ENCODE data around the gene FGFR2.
"Not testable (repeated sequence)": the region's sequence is repeated elsewhere in the genome, so short reads cannot be mapped to it uniquely, and the experiment has no call there.

Gene FGFR2

DNA sequence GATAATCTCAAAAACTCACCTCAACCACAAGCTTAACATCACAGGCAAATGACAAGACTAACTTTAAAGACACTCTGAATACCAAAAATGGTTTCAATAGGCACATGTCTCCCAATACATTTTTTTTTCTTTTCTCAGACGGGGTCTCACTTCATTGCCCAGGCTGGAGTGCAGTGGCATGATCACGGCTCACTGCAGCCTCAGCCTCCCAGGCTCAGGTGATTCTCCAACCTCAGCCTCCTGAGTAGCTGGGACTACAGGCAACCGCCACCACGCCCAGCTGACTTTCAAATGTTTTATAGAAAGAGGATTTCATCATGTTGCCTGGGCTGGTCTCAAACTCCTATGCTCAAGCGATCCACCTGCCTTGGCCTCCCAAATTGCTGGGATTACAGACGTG, 77.7 kb downstream of the FGFR2 start:
- DNase-seq: not testable (repeated sequence)

DNA sequence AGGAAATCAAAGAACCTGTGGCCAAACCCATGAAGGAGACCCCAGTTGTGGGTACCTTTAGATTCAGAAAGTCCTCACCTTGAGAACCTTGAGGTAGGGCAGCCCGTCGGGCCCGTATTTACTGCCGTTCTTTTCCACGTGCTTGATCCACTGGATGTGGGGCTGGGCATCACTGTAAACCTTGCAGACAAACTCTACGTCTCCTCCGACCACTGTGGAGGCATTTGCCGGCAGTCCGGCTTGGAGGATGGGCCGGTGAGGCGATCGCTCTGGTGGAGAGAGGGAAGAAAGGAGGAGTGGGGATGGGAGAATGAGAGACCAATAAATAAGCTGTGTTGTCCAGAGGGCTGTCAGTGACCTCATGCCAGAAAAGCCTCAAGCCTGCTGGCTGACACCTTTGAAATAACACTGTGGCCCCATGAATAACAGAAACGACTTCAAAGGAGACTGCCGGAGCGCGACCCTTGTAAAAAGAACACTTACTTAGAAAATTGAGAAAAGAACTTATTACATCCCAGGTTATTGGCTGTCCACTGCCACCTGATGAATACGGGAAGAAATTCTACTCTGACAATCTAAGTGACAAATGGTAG, 78.2 kb downstream of the FGFR2 start:
- no peak for DNase-seq

DNA sequence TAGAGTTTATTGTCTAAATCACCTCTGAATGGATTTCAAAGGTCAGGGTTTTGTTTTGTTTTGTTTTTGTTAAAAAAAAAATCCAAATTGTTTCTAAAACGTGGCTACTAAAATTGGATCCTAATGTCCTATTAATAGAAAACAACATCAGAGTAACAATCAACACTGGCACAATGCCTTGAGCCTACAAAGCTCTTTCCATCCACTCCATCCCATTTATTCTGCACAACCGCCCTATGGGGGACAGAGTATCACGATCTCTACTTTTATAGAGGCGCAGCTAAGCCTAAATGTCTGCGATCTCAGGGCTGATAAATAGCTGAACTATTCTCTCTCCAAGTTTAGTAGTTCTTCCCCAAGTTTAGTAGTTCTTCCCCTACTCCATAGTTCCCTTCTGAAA, 78.8 kb downstream of the FGFR2 start:
- no peak for DNase-seq

DNA sequence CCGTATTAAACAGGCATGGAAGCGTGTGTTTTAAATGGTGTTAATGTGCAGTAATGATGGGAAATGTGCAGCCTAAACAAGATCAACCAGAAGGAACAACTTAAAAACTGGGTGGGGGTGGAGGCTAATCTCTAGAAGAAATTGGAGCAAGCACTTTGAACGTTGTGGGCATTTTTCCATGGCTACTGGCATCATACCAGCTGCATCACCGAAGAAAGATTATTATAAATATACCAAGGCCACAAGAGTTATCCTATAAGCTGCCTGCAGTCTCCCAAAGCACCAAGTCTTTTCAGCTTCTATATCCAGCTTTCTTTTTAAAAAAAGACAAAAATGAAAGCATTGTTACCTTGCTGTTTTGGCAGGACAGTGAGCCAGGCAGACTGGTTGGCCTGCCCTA, 79.9 kb downstream of the FGFR2 start:
- no peak for DNase-seq

DNA sequence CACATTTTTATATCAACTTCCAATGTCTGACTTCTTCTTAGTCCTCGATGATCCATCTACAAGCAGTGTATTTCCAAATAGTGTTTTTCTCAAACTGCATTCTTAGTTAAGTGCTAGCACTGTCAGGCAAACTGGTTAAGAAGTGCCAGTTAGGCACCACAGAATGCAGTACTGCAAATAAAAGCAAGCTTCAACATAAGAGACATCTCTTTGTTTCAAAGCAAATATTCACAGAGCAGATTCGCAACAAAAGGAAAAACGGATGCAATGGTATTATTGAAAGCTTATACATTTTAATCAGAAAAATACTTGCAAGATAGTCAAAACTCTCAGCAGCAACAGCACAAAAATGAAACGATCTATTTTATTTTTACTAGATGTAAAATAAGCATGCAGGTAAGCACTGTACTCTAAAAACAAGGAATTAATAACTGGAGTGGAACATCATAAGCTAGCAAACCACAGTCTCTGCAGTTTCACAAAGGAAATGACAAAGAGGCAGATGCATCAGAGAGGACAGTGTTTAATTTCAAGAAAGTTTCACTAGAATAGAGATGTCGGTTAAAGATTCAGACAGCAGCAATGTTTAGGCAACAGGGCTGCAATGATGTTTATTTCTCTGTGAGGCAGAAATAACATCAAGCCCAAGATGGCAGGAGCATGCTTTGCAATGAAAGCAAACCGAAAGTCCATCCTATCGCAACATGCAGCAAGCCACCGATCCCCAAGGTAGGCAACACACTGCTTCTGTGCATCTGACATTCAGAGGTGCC, 82.0 kb downstream of the FGFR2 start:
- DNase-seq: no peak

DNA sequence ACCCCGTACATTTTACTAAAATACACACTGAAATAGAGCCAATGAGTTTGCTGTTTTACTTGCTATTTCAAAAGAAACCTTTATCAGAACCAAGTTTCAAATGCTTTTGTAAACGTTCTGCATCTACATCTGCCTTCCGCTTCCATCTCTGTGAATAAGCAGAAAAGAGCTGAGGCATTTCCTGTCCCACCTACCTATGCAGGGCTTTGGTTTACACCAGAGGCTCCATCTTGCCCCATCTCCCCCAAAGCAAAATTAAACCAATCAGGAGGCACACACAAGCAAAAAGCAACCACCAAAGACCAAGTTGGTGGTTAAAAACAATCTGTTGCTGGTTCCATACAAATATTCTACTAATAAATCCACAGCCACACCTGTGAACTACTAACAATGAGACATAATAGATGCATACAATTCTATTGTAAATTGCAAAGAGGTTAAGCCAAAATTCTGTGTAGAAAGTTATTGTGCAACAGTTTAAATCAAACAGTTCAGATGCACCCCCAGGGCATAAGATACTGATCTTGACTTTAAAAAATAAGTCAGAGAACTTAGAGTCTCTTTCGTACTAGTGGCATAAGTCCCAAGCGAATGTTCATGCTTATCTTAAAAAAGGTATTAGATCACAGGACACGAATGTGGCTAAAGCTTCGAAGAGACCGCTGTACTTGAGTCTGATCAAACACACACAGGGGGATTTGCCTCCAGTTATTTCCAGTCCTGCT, 83.9 kb downstream of the FGFR2 start:
- DNase-seq: no peak

DNA sequence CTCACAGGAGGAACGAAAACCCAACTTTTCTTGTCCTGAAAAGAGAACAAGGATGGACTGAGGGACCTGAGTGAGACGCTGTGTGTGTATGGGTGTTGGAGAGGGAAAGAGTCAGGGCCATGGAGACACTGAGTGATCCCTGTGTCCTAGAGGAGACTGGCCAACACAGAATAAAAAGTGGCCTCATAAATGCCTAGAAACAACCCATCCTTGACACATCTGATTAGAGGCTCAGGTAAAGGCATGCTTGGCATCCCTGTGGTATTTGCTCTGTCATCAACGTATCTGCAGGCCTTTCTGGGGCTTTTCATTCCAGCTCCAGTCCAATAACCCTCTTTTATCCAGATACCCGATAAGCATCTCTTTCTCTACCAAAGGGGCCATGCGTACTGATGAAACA, 86.3 kb downstream of the FGFR2 start:
- DNase-seq: no peak

DNA sequence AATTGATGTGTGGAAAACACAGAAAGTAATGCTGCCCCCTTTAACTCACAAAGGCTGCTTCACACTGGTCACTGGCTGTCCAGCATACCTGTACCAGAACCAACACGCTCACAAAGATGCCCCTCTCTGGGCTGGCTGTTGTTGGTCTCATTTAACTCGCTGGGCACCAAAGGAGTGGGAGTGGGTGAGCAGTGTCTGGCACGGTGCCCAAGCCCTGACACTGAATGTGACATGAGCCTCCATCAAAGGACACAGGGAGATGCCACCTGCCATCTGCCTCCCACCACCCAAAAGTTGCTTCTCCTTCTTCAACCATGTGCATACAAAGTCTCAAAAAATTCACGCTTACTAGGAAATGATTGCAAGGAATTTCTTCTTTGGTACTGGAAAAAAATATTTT, 86.8 kb downstream of the FGFR2 start:
- DNase-seq: no peak

DNA sequence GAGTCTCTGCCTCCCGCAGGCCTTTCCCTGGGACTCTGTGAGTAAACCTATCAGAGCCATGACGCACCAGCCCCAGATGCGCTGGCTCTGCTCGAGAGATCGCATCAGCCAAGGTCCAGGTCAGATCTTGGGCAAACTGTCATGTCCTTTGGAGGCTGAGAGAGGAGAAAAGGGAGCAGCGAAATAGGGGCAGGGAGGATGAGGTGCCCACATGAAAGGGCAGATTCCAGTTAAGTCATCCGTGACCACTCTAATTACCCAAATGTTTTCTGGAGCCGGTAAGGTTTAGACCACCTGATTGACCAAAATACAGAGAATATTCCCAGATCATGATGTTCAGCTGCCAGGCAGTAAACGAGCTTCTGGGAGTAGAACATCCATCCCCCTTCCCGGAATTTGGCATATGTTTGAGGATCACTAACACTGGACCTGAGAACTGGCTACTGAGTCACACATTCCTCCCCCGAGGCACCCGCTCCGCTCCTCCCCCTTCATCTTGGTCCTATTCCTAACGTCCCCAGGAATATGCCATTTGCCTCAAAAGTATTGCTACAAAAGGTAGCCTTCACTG, 88.0 kb downstream of the FGFR2 start:
- DNase-seq: no peak

DNA sequence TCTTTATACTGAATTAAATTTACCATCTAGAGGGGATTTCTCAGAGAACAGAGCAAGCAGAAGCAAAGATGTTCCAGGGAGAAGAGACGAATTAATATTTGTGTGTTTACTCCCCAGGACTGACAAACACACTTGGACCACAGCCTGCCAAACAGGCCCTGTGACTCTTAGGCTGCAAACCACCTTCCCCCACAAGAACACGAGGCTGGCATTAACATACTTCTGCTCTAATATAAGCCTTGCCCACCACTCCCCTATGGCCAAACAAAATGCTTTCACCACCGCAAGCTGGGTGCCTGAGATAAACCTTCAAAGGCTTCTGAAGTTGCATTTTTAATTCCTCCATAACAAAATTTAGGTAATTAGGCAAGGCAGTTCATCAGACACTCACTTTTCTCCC, 88.4 kb downstream of the FGFR2 start:
- no peak for DNase-seq

DNA sequence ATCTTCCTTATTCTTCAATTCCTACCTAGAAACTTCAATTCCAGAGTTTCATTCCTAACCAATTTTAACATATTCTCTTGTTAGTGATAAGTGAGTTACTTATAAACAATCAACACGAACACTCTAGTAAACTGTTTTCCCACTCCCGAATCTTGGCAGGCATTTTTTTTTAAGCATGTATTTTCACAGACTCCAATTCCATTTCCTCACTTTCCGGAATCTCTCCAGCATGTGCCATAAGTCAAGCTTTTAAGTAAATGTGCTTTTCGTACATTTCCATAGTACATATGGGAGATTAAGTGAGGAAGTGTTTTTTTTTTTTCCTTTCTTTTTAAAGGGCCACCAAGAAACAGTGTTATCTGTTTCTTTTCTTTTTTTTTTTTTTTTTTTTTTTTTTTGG, 89.1 kb downstream of the FGFR2 start:
- DNase-seq: no peak

DNA sequence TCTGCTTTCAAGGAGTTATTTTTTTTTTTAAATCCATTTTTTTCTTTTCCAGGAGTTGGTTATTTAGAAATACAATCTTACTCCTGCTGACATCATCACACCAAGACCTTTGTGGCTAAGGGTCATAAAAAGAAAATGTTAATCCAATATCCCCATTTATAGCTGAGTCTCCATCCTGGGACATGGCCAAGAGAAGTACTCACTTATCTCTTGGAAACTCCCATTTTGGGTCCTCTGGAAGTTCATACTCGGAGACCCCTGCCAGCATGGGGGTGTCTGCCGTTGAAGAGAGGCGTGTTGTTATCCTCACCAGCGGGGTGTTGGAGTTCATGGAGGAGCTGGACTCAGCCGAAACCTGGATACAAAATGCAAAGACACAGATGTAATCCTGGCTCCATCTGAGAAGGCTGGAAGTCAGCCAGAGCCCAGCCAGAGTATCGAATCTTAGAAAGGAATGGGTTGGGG, 94.6 kb downstream of the FGFR2 start:
- DNase-seq: no peak

DNA sequence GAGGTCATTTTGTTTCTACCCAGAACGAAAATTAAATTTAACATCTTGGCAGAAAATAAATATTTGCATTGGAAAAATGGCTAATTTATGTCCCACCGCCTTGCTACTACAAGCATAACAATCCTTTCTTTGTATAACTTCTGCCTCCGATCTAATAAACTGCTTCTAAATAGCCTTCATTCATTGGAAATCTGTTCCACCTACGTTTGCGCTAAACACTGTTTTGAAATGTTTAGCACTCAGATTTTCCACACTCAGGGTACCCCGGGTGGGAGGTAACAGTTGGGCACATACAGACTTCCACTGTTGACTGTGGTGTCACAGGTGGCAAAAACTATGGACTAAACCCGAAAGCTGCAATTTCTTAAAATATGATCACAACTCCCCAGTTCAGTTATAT, 96.4 kb downstream of the FGFR2 start:
- DNase-seq: no peak

DNA sequence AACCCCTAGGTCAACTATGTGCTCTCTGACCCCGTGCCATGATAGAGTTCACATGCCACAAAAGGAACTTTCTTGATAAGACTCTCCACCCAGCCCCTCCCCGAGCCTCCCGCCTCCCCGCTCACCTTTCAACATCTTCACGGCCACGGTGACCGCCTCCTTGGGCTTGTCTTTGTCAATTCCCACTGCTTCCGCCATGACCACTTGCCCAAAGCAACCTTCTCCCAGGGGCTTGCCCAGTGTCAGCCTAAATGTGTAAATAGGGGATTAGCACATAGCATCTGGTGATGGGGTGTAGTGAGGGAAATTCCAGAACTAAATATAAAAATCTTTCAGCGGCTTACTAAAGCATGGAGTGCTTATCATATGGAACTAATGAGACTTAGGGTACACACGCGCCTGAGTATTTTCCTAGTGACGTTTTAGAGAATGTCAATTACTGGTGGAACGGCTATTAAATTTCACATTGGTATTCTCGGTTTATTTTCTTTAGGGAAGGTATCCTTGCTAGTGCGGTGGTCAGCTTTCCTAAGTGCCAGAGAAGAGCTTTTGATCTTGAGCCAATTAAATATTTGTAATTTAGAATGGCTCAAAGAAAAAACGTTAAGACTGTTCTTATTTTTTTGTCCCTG, 97.4 kb downstream of the FGFR2 start:
- DNase-seq: no peak

DNA sequence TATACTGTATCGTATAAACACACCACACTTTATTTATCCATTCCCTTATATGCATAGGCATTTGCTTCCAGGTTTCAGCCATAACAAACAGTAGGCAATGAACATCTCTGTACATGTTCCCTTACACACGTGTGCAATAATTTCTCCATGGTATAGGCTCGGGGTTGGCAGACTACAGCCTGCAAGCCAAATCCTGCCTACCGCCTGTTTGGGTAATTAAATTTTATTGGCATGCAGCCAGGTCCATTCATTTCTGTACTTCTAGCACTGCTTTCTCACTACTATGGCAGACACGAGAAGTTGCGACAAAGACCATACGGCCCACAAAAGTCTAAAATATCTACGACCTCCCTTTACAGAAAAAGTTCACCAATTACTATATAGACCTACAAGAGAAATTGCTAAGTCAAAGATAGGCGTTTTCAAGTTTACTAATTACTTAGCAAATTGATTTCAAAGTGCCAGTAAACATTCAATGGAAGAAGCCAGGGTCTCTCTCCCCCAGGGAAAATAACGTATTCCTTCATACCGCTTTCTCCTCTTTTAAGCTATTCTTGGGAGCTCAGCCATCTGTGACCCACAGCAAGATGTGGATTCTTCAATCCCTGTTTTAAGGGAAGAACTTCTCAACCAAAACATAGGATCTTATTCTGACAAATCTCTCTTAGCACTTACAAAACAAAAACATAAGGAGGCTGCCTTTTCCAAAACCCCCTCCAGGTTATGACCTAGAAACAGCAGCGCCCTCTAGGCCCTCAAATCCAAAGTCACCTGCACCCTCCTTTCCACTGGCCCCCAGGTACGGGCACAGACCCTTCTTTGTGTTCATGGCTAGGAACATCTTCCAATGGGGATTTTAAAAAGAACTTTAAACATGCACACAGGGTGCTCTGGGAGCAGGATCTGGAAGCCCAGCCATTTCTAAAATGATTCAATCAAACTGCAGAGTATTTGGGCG, 100.5 kb downstream of the FGFR2 start:
- DNase-seq: no peak

DNA sequence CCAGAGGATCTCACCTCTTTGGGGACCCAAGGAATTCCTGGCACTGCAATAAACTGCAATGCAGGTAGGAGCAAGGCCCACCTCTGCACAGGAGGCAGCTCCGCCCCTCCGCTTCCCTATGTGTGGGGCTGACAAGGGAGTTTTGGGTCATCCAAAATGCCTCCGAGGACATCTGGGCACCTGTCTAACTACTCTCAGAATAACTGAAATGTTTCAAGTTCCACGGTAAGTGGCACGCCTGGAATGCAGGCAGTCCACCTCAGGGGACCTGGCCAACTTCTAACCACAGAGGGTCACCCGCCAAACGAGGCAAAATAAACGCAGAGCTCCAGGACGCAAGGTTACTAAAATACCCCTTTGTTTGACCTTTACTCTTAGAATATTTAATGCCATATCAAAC, 102.5 kb downstream of the FGFR2 start:
- no peak for DNase-seq

DNA sequence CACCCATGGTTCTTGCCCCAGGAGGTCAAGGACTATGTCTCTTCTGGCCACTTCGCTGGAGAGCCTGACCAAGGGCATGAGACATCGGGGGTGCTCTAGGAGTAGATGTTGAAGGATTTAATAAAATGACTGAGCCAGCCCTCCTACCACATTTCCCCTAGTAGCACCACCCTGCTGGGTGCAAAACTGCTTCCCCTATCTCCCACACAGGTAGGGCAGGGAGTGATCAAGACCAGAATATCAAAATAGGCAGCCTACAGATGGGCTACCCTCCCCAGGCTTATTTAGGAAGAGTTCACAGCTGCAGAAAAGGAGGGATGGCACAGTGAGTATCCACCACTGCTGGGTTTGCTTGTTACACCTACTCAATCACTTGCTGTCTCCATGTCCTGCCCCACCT, 103.9 kb downstream of the FGFR2 start:
- no peak for DNase-seq

DNA sequence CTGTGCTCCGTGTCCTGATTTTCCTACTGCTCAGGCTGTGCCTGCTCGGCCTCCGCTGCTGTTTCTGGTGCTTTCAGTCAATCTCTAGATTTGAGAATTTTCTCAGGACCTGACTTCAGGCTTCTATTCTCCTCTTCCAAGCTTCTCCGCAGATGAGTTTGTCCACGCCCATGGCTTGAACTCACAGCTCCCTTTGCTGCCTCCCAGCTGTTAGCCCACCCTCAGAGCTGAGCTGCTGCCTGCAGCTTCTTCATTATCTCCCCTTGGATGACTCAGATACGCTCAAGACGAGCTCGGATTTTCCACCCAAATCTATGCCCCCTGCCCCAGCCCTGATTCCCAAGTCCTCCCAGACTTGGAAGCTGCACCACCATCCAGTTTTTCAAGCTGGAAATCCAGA, 104.7 kb downstream of the FGFR2 start:
- DNase-seq: no peak

DNA sequence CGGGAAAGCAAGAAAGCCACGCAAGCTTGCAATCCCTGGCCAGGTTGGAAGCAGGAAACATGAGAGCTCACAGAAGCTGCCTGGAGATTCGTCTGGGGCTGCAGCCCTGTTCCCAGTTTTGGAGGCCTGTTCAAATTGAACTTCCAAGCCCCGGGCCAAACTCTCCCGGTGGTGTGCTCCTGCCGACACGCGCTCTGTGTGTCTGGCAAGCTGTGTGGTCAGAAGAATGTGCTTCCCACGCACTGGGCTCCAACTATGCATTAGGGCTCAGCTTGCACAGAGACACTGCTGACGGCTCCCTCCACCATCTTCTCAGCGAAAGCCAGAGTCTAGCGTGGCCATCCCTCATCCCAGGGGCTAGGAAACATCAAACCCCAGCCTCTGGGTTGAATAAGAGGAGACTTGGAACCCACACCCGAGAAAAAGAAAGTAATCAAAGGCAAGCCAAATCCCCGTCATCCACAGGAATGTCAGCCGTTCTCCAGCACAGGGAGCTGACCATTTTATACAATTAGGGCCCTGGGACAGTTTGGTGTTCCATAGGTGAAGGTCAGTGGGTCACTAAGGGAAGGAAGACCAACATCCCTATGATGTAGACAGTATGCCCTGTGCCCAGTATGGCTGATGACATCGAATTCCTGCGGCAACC, 107.2 kb downstream of the FGFR2 start:
- DNase-seq: no peak

DNA sequence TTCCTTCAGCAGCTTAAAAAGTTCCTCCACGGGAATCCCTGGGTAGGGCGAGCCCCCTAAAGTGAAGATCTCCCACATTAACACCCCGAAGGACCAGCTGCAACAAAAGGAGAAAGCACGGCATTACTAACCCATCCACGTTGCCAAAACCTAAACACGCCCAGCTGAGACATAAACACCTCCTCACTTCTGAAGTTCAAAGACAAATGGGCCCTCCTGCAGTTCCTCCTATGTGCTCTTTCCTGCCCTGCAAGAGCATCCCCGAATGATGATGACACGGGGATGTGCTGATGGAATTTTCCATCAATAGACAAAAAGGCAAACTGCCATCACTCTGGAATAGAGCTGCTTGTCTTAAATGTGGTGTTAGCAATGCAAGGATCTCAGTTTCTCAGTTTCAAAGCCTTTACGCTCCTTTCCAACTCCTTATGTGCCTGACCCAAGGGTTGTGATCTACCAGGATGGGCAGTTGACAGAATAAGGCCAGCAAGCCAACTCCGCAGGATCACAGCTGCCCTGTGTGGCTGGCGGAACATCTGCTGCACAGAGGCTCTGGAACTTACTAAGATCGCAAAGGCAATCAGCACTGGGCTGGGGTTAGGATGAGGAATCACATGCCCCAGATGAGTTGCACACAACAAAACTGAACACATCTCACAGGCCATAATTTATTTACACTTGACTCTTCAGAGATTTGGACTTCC, 112.7 kb downstream of the FGFR2 start:
- DNase-seq: no peak

DNA sequence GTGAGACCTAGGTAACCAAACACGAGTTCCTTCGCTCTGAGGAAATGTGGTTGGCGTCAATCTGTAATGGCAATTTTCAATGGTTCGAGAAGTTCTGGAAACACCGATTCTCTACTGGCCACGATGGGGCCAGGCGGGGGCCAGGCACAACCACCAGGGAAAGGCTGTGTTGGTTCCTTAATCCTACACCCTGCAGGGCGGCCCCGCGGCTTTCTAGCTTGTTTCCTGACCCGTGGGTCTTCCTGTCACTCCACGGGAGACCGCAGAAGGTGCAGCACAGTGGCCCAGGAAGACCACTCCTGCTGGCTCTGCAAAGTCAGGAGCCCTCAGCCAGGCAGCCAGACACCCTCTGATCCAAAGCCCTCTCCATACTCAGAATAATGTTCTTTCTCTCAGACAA, 113.4 kb downstream of the FGFR2 start:
- DNase-seq: no peak
